H9 (cell line): ENCODE measurements around the gene ABCF1. TPM values are rescaled to one million over a fixed set of nuclear protein-coding genes. Genes with fewer than 3 reads are reported as not detected.

Source experiments
- DNase-seq: peaks from one replicate; pipeline ENCODE4 v3.0.0-alpha.2; 2017
- H2AFZ ChIP-seq: one replicate; pipeline ENCODE4 v1.6.1; 2013; ENCODE audit warnings: mild to moderate bottlenecking, low read length, control low read depth, moderate library complexity
- H2AK5ac ChIP-seq: 2 replicates; pipeline ENCODE4 v1.6.1; 2013; ENCODE audit warnings: low read length, control low read depth, mixed read lengths; ENCODE audit not compliant: insufficient read length
- H2BK120ac ChIP-seq: one replicate; pipeline ENCODE4 v1.6.1; 2013; ENCODE audit warnings: low read depth, mild to moderate bottlenecking, low read length, control low read depth, inconsistent platforms; ENCODE audit not compliant: poor library complexity, severe bottlenecking
- H2BK12ac ChIP-seq: 2 replicates; pipeline ENCODE4 v1.6.1; 2013; ENCODE audit warnings: low read length, control low read depth, mixed read lengths, low read depth; ENCODE audit not compliant: insufficient read length
- H2BK15ac ChIP-seq: 2 replicates; pipeline ENCODE4 v1.6.1; 2013; ENCODE audit warnings: low read depth, low read length, control low read depth
- H2BK20ac ChIP-seq: one replicate; pipeline ENCODE4 v1.6.1; 2013; ENCODE audit warnings: low read depth, mild to moderate bottlenecking, low read length, control low read depth, inconsistent platforms; ENCODE audit not compliant: poor library complexity, severe bottlenecking
- H2BK5ac ChIP-seq: 2 replicates; pipeline ENCODE4 v1.6.1; 2013; ENCODE audit warnings: low read length, control low read depth, mixed read lengths; ENCODE audit not compliant: insufficient read length
- H3K14ac ChIP-seq: 2 replicates; pipeline ENCODE4 v1.6.1; 2013; ENCODE audit warnings: low read length, control low read depth; ENCODE audit not compliant: insufficient read depth
- H3K18ac ChIP-seq: 2 replicates; pipeline ENCODE4 v1.6.1; 2013; ENCODE audit warnings: low read depth, mild to moderate bottlenecking, mixed read lengths, low read length, control low read depth; ENCODE audit not compliant: insufficient read length
- H3K23ac ChIP-seq: 2 replicates; pipeline ENCODE4 v1.6.1; 2013; ENCODE audit warnings: low read length, control low read depth, mixed read lengths, low read depth; ENCODE audit not compliant: insufficient read length
- H3K23me2 ChIP-seq: 2 replicates; pipeline ENCODE4 v1.6.1; 2013; ENCODE audit warnings: low read depth, mild to moderate bottlenecking, mixed read lengths, low read length, control low read depth; ENCODE audit not compliant: insufficient read length, poor library complexity, severe bottlenecking
- H3K27ac ChIP-seq: 2 replicates; pipeline ENCODE4 v1.5.1; 2013; ENCODE audit warnings: low read length, control low read depth, mixed read lengths, low read depth; ENCODE audit not compliant: insufficient read length
- H3K27me3 ChIP-seq: 2 replicates; pipeline ENCODE4 v1.6.1; 2013; ENCODE audit warnings: low read length, control low read depth, inconsistent platforms; ENCODE audit not compliant: insufficient read depth
- H3K4ac ChIP-seq: 2 replicates; pipeline ENCODE4 v1.6.1; 2013; ENCODE audit warnings: low read depth, mild to moderate bottlenecking, control low read depth, inconsistent platforms, low read length, moderate library complexity
- H3K4me1 ChIP-seq: 2 replicates; pipeline ENCODE4 v1.6.1; 2013; ENCODE audit warnings: low read length, control low read depth, inconsistent platforms; ENCODE audit not compliant: insufficient read depth
- H3K4me2 ChIP-seq: 2 replicates; pipeline ENCODE4 v1.6.1; 2013; ENCODE audit warnings: low read length, control low read depth, mixed read lengths; ENCODE audit not compliant: insufficient read length, insufficient read depth
- H3K56ac ChIP-seq: 2 replicates; pipeline ENCODE4 v1.6.1; 2013; ENCODE audit warnings: low read depth, mild to moderate bottlenecking, mixed read lengths, low read length, control low read depth; ENCODE audit not compliant: insufficient read length
- H3K79me1 ChIP-seq: 2 replicates; pipeline ENCODE4 v1.6.1; 2013; ENCODE audit warnings: low read depth, mild to moderate bottlenecking, moderate library complexity, low read length, control low read depth, inconsistent platforms; ENCODE audit not compliant: insufficient read depth, poor library complexity, severe bottlenecking
- H3K79me2 ChIP-seq: 2 replicates; pipeline ENCODE4 v1.6.1; 2013; ENCODE audit warnings: low read length, control low read depth, inconsistent platforms; ENCODE audit not compliant: insufficient read depth
- H3K9ac ChIP-seq: 2 replicates; pipeline ENCODE4 v1.6.1; 2013; ENCODE audit warnings: low read length, control low read depth, mixed read lengths; ENCODE audit not compliant: insufficient read length; ENCODE audit errors: extremely low read depth
- H3K9me3 ChIP-seq: one replicate; pipeline ENCODE4 v1.6.1; 2013; ENCODE audit warnings: low read depth, low read length, inconsistent platforms; ENCODE audit not compliant: control insufficient read depth
- H3T11ph ChIP-seq: one replicate; pipeline ENCODE4 v1.6.1; 2013; ENCODE audit warnings: mild to moderate bottlenecking, low read length, control low read depth, inconsistent platforms
- H4K20me1 ChIP-seq: one replicate; pipeline ENCODE4 v1.6.1; 2013; ENCODE audit not compliant: control insufficient read depth, insufficient read length, insufficient read depth
- H4K5ac ChIP-seq: 2 replicates; pipeline ENCODE4 v1.6.1; 2013; ENCODE audit warnings: low read depth, mild to moderate bottlenecking, mixed read lengths, low read length, control low read depth; ENCODE audit not compliant: insufficient read length
- H4K8ac ChIP-seq: replicated peaks from 2 replicates; pipeline ENCODE4 v1.6.1; 2013; ENCODE audit warnings: low read length, control low read depth, mixed read lengths, low read depth; ENCODE audit not compliant: insufficient read length
- H4K91ac ChIP-seq: 2 replicates; pipeline ENCODE4 v1.6.1; 2013; ENCODE audit warnings: low read depth, mild to moderate bottlenecking, moderate library complexity, mixed read lengths, low read length, control low read depth; ENCODE audit not compliant: insufficient read length
- H3K27ac Mint-ChIP-seq, 3 experiments: 2 replicates in 2 of 3; 3 replicates in 1 of 3; pipeline ENCODE4 v1.8.0; 2020 to 2021; ENCODE audit warnings: mixed read lengths in 3 of 3, mild to moderate bottlenecking in 1 of 3, moderate library complexity in 1 of 3
- H3K27me3 Mint-ChIP-seq: 2 replicates; pipeline ENCODE4 v1.8.0; 2021; ENCODE audit warnings: low read depth, mild to moderate bottlenecking, moderate library complexity, mixed read lengths
- H3K36me3 Mint-ChIP-seq, 3 experiments: 2 replicates in 2 of 3; 3 replicates in 1 of 3; pipeline ENCODE4 v1.8.0; 2020 to 2021; ENCODE audit warnings: low read depth in 3 of 3, mixed read lengths in 3 of 3; ENCODE audit not compliant: insufficient read depth in 1 of 3
- H3K4me1 Mint-ChIP-seq, 2 experiments: 2 replicates each; pipeline ENCODE4 v1.8.0; 2020; ENCODE audit warnings: mixed read lengths in 2 of 2
- H3K4me3 Mint-ChIP-seq, 2 experiments: 2 replicates in 1 of 2; 3 replicates in 1 of 2; pipeline ENCODE4 v1.8.0; 2020 to 2021; ENCODE audit warnings: mild to moderate bottlenecking in 2 of 2, mixed read lengths in 2 of 2, moderate library complexity in 1 of 2
- H3K9me3 Mint-ChIP-seq, 2 experiments: 2 replicates in 1 of 2; 3 replicates in 1 of 2; pipeline ENCODE4 v1.8.0; 2020; ENCODE audit warnings: mild to moderate bottlenecking in 2 of 2, mixed read lengths in 2 of 2, moderate library complexity in 1 of 2
- CTCF ChIP-seq: fragments of 200-600 bp; sonication (generic); conservative IDR thresholded peaks from 3 replicates; pipeline ENCODE4 v1.8.0; 2021; ENCODE audit warnings: antibody characterized with exemption, mild to moderate bottlenecking
- WGBS: extraction: QIAGEN DNeasy Blood & Tissue Kit; methylation state at CpG from one replicate; pipeline ENCODE4 v1.1.7; 2013; ENCODE audit warnings: missing lambda C conversion rate, low lambda C conversion rate, mixed read lengths; ENCODE audit not compliant: insufficient read length; ENCODE audit errors: extremely low coverage; 5-methylcytosine and 5-hydroxymethylcytosine counted together
- total RNA-seq: library from RNA; stranded (reverse); gene quantifications from 2 replicates; pipeline ENCODE4 v1.2.1, GENCODE V29; 2021

Gene ABCF1
- total RNA-seq, 1 experiment from 2014 or later: 118 TPM

GRCh38 chr6:30611856-30612194 lies 40.6 kb downstream of the ABCF1 start:
- Histone ChIP-seq H2BK120ac (no peak overlapping the region), H3K4ac (no peak overlapping the region), H3K27me3 (no peaks in the 10 kb centered on the region), H3K9me3 (no peaks in the 10 kb centered on the region), H3K23me2 (peaks cover 15% of the 10 kb centered on the region), H2BK12ac (no peak overlapping the region), H3K27ac (no peak overlapping the region), H2BK20ac (no peak overlapping the region), H4K91ac (no peak overlapping the region), H3K23ac (no peak overlapping the region), H3K4me1 (peaks cover 4% of the 10 kb centered on the region; the same call in 1 of the 2 replicates), H3T11ph (no peak overlapping the region), H3K79me2 (peaks cover 2% of the 10 kb centered on the region; the same call in 1 of the 2 replicates), H3K9ac (no peak overlapping the region), H3K18ac (no peak overlapping the region), H2BK15ac (no peak overlapping the region), H4K20me1 (no peaks in the 10 kb centered on the region), H3K79me1 (no peaks in the 10 kb centered on the region), H2AFZ (no peak overlapping the region), H3K56ac (no peak overlapping the region), H4K8ac (no peak overlapping the region), H3K14ac (no peak overlapping the region), H4K5ac (no peak overlapping the region), H2BK5ac (no peak overlapping the region), H2AK5ac (no peak overlapping the region), H3K4me2 (no peak overlapping the region)
- Mint-ChIP-seq H3K27ac (peak overlapping the region in 1 of 3 experiments; percentile 79; a peak in 2 of 7 replicates), H3K36me3 (peaks cover 41 to 82% (median 67%) of the 10 kb centered on the region in 3 experiments), H3K4me1 (peaks cover 31 to 39% of the 10 kb centered on the region in 2 experiments), H3K4me3 (no peak overlapping the region), H3K27me3 (no peaks in the 10 kb centered on the region; the same call in 1 of the 2 replicates), H3K9me3 (peaks cover 5 to 9% of the 10 kb centered on the region in 2 experiments; a peak in 3 of 5 replicates)
- DNase-seq: no peak
- TF ChIP-seq CTCF: no peak
- WGBS: no CpG with 5 or more reads among the region's 2 CpGs
